HTR-8/SVneo (cell line): ENCODE data around the gene ENO1.
A peak's percentile ranks its signal among the peaks of the same experiment; 100 is the strongest.
"Not testable (repeated sequence)": the region's sequence is repeated elsewhere in the genome, so short reads cannot be mapped to it uniquely, and the experiment has no call there.

Experiments used
- DNase-seq: peaks from one replicate; pipeline ENCODE4 v3.0.0; 2011; ENCODE audit warnings: low spot score, mixed read lengths; ENCODE audit not compliant: insufficient read length
- FAIRE-seq: peaks from 2 replicates; lab custom pipeline; 2011; peaks lifted over from hg19 to GRCh38; lab: Jason Lieb, UNC

ENO1 gene

GRCh38 chr1:8878448-8878697 lies at the start of gene ENO1:
Gene ENO1, minus strand, starts transcription at chr1:8878686. Its CDS starts 3,778 bp downstream, at chr1:8874908.
- DNase-seq (no peak), FAIRE-seq (no peak)

GRCh38 chr1:8926707-8927694 lies 48.5 kb upstream of the ENO1 start:
- FAIRE-seq (no peak), DNase-seq (no peak)

DNA sequence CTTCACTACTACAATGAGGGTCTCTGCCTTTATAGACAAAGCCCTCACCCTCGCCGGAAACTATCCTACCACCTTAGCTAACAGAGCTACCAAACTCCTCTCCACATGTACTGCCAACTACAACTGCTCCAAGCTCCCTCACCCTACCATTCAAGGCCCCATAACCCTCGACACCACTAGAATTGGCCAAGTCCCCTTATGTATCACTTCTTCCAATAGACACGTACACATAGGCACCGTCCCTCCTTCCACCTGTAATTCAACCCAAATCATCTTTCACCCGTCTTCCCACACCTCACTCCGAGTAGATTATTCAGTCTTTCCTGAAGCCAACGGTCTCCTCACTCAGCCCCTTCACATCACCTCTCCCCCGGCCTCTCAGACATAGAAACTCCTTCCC lies 47.5 kb upstream of the ENO1 start:
- DNase-seq, result no peak
- FAIRE-seq, result no peak

DNA sequence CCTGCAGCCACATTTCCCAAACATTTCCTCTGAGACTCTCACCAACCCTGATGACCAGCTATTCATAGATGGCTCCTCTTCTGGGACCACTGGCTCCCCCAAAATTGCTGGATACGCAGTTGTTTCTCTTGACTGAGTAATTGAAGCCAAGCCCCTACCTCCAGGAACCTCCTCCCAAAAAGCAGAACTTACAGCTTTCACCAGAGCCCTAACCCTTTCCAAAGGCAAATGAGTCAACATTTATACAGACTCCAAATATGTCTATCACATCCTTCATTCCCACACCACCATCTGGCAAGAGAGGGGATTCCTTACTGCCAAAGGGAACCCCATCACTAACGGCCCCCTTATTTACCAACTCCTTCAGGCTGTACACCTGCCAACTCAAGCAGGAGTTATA lies 46.9 kb upstream of the ENO1 start:
- DNase-seq (no peak), FAIRE-seq (no peak)

DNA sequence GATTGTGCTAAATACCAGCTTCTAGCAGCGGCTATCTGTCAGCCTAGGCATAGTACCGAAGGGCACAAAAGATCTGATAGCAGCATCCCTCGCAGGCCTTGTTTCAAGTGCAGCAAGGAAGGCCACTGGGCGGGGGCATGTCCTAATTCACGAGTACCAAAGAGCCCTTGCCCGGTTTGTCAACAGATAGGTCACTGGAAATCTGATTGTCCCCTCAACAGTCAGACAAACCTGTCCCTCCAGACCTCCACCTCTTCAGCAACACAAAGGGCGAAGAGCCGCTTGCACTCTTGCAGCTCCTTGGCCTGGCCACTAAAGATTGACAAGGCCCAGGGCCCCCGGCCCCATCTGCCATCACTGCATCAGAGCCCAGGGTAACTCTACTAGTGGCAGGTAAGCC lies 44.5 kb upstream of the ENO1 start:
- no peak for FAIRE-seq
- DNase-seq, result no peak

DNA sequence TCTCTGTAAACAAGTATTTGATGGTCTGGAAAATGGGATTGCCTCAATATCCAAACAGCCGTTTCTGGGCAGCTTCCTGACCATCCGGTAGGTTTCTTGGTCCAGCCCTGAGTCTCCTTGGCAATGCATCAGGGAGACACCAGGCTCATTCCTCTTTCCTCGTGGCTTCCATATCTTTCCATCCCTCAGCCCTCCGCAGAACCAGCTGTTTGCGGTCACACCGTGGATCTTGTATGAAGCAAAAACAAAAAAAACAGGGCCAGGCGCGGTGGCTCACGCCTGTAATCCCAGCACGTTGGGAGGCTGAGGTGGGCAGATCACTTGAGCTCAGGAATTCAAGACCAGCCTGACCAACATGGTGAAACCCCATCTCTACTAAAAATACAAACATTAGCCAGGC lies 39.0 kb upstream of the ENO1 start:
- not testable (repeated sequence) for FAIRE-seq

DNA sequence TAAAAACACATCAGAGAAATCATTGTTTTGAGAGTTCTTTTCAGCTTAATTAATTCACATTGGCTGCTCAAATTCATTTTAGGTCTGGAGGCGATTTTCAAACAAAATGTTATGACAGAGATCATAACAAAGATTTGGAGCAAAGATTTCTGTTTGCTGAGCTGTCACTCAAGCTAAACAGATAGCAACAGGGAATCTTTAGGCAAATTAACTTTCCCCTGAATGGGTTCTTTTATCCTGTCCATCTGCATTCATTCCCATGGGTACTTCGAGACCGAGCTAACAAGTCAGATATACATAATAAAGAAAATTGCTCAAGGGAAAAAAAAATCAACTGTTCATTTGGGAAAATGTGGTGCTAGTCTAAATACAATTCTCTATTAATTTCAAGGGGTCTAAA lies 37.0 kb upstream of the ENO1 start:
- no peak for FAIRE-seq
- DNase-seq, result no peak

More for the DNA sequence above, 39.0 kb upstream of the ENO1 start:
- not testable (repeated sequence) for DNase-seq

- no peak for DNase-seq
- FAIRE-seq, result no peak
These were observed 36.0 kb upstream of the ENO1 start for GRCh38 chr1:8914466-8914865.

DNA sequence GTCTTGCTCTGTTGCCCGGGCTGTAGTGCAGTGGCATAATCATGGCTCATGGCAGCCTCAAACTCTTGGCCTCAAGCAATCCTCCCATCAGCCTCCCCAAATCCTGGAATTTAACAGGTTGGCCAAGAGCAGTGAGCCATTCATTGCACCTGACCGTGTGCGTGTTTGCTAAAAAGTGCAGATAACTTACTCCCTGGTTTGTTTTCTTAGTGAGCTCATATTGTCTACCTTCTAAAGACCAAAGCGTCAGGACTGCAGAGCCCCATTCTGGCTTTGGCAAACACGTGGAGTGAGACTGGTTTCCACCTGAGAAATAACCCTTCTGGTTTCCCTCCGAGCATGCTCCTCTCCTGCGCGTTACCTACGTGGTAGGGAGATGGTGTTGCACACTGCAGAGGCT lies 35.0 kb upstream of the ENO1 start:
- FAIRE-seq (no peak), DNase-seq (no peak)

DNA sequence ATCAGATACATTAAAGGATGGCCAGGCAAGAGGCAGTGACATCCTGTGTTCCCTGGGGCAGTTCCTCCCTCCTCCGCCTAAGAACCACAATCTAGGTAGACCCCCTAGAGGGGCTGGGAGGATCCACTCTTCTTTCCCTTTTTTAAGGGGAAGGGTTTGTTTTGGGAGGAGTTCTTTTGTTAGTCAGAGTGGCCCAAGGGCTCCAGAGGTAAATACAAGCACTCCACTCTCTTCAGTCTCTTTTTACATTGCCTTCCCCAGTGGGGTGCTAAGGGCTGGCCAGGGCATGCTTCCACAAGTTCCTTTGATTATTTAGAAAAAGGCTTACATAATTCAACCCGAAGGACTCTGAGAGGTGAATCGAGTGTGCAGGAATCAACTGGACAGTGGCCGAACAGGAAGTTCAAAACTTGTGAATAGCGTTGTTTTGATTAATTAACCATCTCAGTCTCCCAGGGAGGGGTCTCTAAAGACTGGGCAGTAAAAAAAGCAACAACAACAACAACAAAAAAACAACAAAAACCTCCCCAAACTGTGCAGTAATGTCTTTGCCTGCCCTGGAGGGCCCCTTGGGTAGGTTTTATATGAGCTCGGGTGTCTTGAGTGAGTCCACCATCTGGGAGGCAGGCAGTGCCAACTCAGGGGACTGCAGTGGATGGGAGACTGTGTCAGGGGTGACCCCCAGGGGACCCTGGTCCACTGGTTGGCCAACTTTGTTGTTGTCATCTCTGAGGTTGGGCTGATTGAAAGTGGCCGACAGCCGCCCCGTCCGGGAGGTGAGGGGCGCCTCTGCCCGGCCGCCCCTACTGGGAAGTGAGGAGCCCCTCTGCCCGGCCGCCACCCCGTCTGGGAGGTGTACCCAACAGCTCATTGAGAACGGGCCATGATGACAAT lies 33.2 kb upstream of the ENO1 start:
- FAIRE-seq (no peak), DNase-seq (no peak)

DNA sequence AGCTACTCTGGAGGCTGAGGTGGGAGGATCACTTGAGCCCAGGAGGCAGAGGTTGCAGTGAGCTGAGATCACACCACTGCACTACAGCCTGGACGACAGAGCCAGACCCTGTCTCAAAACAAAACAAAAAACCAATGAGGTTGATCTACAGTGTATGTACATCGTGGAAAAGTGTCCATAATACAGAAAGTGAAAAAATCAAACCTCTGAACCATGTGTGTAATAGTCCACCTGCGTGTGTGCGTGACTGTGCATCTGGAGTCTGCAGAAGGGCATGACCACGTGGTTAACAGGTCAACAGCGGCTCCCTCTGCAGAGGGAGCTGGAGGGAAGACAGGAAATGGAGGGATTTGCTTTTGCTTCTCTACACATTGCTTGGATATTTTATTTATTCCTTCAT lies 32.4 kb upstream of the ENO1 start:
- DNase-seq (no peak), FAIRE-seq (no peak)

DNA sequence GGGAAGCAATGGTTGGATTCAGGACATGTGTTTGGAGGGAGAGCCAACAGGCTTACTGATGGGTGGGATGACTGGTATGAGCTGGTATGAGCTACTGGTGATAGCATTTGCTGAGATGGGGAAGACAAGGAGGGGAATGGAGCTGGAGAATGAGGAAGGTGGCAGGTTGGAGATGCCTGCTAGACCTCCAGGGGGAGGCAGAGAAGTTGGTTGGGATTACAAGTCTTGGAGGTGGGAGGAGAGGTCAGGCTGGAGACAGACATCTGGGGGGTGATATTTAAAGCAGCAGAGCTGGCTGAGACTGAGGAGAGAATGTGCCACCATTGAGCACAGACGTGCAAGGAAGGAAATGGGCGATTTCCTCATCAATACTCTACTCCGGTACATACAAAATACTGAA lies 31.8 kb upstream of the ENO1 start:
- no peak for DNase-seq
- FAIRE-seq, result no peak

DNA sequence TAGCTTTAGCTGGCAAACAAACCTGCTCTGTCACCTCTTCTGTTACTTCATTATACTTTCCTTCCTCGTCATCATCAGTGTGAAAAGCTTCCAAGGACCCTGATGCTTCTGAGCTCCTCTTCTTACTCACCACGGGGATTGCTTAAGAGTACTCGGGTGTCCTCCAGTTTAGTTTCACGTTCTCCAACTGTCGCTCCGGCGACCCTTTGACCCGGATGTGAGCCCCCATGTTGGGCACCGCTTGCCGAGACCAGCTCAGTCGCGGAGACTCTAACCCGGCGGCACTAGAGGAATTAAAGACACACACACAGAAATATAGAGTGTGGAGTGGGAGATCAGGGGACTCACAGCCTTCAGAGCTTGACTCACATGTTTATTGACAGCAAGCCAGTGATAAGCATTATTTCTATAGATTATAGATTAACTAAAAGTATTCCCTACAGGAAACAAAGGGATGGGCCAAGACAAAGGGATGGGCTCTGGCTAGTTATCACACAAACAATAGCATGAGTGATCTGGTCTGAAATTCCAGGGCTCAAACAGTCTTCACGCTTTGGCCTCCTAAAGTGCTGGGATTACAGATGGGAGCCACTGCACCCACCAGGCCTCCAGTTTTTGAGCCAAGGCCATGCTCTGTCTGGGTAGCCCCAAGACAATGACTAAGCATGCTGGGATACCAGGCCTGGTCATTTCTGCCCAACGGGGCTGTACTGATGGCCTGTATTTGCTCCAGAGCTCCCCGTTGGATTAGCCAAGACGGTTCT lies 30.1 kb upstream of the ENO1 start:
- FAIRE-seq (no peak), DNase-seq (no peak)

DNA sequence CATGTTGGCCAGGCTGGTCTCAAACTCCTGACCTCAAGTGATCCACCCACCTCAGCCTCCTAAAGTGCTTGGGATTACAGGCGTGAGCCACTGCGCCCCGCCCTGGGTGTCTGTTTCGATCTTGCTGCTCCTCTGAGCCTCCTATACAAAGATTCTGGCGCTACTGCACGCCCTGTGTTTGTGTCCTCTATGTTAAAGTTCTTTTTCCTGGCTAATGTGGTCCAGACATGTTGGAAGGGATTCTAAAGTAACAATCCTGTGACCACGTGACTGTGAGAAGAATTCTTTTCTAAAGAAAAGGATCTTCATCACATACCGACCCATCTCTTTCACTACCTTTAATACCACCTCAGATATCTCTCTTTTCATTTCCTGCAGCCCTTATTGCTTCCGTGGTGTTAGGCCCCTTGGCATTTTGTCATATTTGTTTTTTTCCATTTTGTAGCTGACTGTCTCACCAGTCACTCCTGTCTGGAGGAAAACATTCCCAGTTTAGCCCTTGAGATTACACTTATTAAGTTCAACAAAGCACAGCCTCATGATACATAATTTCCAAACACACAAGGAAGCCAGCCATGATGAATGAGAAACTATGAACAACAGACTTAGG lies 27.2 kb upstream of the ENO1 start:
- no peak for FAIRE-seq

DNA sequence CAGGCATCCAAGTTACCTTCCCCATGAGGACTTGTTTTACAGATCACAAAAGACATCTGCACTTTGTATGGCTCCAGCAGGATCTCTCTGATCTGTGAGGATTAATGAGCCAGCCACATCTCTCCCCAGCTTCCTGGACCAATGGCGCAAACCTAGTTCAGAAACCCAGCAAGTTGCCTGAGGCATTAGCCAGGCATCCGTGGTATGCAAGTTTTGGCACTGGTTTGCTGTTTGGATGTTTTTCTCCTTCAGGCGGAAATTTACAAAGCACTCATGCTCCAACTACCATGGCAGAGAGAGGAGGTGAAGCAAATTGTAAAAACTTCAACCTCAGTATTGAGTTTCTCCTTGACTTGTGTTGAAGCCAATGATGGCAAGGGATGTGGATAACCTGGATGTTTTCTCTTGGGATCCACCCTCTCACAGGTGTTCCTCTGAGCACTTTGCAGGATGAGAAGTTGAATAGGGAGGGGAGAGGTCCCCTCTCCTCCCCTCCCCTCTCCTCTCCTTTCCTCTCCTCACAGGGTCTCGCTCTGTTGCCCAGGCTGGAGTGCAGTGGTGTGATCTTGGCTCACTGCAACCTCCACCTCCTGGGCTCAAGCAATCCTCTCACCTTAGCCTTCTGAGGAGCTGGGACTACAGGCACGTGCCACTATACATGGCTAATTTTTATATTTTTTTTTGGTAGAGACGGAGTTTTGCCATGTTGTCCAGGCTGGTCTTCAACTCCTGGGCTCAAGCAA lies 25.6 kb upstream of the ENO1 start:
- FAIRE-seq (peak; percentile 38), DNase-seq (peak; percentile 87)

More for the DNA sequence above, 27.2 kb upstream of the ENO1 start:
- no peak for DNase-seq

DNA sequence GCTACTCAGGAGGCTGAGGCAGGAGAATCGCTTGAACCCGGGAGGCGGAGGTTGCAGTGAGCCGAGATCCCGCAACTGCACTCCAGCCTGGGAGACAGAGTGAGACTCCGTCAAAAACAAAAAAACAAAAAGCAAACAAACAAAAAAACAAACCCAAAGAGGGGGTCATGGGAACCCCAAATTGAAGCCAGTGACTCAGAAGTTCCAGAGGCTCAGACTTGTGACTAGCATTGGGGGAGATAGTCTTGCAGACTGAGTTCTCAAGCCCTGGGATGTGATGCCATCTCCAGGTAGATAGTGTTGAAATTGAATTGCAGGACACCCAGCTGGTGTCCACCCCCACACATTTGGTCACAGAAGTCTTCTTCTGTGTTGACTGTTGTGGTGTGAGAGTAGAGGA lies 24.9 kb upstream of the ENO1 start:
- FAIRE-seq (no peak), DNase-seq (no peak)

DNA sequence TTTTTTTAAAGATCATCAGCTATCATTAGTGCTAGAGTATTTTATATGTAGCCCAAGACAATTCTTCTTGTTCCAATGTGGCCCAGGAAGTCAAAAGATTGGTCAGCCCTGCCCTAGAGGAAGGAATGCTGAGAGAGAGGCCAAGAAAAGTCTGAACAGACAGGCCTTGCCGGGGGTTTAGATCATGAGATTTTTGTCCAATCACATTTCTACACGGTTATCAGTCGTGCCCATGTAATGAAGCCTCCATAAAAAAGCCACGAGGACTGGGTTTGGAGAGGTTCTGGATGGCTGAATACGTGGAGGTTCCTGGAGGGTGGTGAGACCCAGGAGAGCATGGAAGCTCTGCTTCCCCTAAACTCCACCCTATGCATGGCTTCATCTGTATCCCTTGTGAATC lies 24.3 kb upstream of the ENO1 start:
- FAIRE-seq (no peak), DNase-seq (no peak)

DNA sequence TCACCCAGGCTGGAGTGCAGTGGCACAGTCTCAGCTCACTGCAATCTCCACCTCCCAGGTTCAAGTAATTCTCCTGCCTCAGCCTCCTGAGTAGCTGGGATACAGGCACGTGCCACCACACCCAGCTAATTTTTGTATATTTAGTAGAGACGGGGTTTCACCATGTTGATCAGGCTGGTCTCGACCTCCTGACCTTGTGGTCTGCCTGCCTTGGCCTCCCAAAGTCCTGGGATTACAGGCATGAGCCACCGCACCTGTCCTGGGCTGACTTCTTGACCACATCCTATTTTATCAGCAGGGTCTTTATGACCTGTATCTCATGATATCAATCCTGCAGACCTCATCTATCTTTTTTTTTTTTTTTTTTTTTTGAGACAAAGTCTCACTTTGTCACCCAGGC lies 22.2 kb upstream of the ENO1 start:
- not testable (repeated sequence) for FAIRE-seq, DNase-seq

- no peak for FAIRE-seq
- no peak for DNase-seq
These were observed 20.6 kb upstream of the ENO1 start for GRCh38 chr1:8899046-8899445.
